Stimulated activated CD4-positive, alpha-beta T cell treated with anti-CD3 and anti-CD28 coated beads, Interleukin-1b, Interleukin-23, amount 100 ng/mL, for 48 hours (primary cell): ENCODE data around the gene MED12.
"Not testable (repeated sequence)": the region's sequence is repeated elsewhere in the genome, so short reads cannot be mapped to it uniquely, and the experiment has no call there.

Experiments used
- DNase-seq: peaks from one replicate; pipeline ENCODE4 v3.0.0-alpha.2; 2020

The MED12 gene

DNA sequence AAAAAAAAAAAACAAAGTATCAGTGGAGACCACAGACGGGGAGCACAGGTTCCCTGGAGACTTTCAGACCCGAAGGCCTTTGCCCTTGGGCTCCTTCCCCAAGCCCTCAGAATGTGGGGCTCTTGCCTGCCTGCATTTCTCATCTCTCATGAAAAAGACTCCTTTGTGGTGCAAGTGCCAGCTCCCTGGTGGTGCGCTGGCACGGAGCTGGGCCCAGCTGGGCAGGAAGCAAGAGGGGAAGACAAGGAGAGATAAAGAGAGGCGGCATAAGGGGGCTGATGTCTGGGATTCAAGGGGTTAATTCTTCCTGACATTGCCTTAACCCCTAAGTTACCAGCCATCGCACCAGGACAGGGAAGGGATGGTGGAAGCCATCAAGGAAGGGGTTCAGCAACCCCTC, 48.1 kb downstream of the MED12 start:
- no peak for DNase-seq

DNA sequence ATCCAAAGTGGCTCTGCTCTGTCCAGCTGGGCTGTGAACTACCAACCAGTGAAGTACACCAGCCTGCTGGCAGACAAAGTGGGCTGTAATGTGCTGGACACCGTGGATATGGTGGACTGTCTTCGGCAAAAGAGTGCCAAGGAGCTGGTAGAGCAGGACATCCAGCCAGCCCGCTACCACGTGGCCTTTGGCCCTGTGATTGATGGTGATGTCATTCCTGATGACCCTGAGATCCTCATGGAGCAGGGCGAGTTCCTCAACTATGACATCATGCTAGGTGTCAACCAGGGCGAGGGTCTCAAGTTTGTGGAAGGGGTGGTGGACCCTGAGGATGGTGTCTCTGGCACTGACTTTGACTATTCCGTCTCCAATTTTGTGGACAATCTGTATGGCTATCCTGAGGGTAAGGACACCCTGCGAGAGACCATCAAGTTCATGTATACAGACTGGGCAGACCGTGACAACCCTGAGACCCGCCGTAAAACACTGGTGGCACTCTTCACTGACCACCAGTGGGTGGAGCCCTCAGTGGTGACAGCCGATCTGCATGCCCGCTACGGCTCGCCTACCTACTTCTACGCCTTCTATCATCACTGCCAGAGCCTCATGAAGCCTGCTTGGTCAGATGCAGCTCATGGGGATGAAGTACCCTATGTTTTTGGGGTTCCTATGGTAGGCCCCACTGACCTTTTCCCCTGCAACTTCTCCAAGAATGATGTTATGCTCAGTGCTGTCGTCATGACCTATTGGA, 48.8 kb downstream of the MED12 start:
- no peak for DNase-seq

GRCh38 chrX:71168134-71168533, 49.7 kb downstream of the MED12 start:
- DNase-seq, result no peak

DNA sequence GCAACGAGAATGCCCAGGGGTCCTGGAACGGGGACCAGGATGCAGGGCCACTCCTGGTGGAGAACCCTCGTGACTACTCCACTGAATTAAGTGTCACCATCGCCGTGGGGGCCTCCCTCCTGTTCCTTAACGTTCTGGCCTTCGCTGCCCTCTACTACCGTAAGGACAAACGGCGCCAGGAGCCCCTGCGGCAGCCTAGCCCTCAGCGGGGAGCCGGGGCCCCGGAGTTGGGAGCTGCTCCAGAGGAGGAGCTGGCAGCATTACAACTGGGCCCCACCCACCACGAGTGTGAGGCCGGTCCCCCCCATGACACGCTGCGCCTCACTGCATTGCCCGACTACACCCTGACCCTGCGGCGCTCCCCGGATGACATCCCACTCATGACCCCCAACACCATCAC, 51.2 kb downstream of the MED12 start:
- no peak for DNase-seq

DNA sequence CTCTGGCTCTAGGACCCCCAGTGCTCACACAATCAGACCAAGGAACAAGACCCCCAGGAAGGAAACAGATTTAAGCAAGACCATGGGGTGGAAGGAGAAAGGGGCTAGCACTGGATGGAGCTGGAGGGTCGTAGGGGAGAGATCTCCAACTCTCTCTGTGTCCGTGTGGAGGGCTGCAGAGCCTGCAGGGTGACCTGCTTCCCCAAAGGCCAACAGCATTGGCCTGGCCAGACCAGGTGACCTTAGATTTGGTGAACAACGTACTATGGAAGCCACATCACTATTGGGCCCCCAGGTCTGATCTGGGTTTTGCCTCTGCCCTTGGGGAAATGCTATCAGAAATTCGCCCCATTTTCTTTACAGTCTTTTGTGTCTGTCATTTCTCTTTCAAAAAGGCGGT, 52.3 kb downstream of the MED12 start:
- DNase-seq, result no peak

GRCh38 chrX:71171110-71171801, 52.9 kb downstream of the MED12 start:
- DNase-seq, result no peak

DNA sequence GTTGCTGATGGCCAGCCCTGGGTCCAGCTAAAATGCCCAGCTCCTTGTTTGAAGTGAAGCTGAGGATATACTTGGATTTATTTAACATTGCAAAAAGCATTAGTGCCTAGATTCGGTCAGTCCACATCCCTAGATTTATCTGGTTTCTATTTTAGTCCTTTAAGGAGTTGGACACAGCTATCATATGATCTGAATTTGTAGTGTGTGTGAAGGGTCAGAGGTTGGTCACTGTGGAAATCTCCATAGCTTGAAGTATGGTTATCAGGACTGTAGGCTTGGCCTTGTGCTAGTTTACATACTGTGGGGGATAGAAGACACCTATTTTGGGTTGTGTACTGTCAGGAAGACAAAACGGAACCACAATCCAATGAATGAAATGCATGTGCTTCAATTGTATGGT, 55.0 kb downstream of the MED12 start:
- DNase-seq, result no peak

DNA sequence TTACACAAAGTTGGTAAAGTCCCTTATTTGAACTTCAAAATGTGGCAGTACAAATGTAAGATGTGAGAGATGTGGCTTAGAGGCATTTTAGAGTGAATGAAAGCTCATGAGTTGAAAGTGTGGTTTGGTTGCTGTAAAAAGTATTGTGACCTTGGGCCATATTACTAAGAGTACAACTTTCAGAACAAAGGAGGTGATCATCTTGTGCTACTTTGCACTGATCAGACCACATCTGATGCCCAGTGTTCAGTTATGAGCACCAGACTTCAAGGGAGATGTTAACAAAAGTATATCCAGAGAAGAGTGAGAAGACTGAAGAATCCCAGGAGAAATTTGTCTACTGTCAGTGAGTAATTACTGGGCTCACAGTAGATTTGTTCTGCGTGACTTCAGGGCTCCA, 56.4 kb downstream of the MED12 start:
- no peak for DNase-seq

GRCh38 chrX:71175531-71175930, 57.1 kb downstream of the MED12 start:
- no peak for DNase-seq

DNA sequence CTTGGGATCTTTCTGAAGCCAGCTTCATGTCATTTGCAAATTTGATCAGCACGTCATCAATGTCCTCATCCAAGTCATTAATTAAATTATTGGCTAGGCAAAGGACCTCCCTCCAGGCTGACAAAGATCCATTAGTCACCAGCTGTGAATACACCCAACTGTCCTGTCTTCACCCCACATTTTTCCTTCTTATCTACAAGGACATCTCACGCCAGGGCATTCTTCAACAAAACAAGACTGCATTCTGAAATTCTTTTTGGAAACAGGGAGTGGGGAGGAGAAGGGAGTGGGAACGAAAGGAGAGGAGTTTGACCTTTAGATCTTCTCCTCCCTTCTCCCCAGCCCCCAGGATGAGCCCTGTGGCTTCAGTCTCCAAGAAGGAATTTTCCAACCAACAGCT, 58.9 kb downstream of the MED12 start:
- no peak for DNase-seq

GRCh38 chrX:71178908-71179307, 60.5 kb downstream of the MED12 start:
- DNase-seq, result no peak

DNA sequence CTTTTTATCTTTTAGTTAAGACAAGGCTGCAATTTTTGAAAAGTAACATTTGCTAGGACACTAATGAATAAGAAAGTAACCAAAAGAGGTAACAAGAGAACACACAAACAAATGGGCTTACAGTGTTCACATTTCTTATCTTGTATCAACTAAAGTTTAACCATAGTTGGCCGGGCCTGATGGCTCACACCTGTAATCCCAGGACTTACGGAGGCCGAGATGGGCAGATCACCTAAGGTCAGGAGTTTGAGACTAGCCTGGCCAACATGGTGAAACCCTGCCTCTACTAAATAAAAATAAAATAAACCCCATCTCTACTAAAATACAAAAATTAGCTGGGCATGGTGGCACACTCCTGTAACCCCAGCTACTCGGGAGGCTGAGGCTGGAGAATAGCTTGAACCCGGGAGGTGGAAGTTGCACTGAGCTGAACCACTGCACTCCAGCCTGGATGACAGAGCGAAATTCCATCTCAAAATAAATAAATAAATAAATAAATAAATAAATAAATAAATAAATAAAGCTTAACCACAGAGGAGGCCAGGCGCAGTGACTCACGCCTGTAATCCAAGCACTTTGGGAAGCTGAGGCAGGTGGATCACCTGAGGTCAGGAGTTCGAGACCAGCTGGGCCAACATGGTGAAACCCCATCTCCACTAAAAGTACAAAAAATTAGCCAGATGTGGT, 62.3 kb downstream of the MED12 start:
- DNase-seq, result not testable (repeated sequence)

DNA sequence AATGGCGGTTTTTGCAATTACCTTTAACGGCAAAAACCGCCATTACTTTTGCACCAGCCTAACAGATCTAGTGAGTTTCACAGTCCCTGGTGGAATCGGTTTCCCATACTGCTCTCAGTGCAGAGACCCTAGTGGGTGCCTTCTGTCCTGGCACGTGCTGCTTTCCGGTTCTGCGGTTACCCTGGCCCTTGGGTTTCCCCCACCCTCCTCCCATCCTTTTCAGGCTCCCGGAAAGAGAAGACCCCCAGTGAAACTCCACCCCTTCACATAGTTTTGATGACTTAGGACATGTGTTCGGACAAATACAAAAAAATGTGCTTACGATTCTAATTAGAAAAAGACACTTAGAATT, 63.1 kb downstream of the MED12 start:
- peak; percentile 49 for DNase-seq

GRCh38 chrX:71181910-71182799, 63.8 kb downstream of the MED12 start:
- peak; percentile 87 for DNase-seq

- DNase-seq, result no peak
Observed at GRCh38 chrX:71182871-71183270, 64.5 kb downstream of the MED12 start.

DNA sequence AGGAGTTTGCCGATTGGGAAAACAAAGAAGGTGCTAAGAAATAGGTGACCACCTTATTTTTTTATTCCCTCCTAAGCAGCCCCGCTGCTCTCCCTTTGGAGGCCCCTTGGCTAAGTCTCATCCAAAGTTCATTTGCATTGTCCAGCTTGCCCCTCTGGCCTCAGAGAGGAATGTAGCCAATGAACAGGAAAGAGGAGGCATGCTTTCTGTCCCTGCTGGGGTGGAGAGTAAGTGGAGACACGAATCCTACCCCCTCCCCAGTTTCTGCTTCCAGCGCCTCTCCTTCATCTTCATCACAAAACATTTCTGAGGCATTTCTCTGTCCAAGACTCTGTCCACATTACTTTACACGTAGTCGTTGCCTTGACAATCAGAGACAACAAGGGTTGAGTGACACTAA, 64.9 kb downstream of the MED12 start:
- no peak for DNase-seq

DNA sequence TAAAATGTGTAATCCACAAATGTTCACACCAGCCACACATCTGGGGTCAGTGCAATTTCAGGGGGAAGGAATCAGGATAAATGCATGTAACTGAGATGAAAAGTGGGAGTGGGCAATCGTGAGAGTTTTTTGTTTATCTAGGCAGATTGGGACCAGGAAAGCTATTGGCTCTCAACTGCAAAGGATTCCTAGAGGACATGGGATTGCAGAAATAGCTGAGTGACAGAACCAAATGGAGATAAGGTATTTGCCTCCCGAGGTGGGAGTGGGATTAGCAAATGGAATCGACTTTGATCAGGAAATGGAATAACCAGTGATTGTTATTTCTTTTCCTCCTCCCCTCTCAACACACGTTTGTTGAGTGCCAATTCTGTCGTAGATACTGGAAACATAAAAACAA, 65.7 kb downstream of the MED12 start:
- no peak for DNase-seq

DNA sequence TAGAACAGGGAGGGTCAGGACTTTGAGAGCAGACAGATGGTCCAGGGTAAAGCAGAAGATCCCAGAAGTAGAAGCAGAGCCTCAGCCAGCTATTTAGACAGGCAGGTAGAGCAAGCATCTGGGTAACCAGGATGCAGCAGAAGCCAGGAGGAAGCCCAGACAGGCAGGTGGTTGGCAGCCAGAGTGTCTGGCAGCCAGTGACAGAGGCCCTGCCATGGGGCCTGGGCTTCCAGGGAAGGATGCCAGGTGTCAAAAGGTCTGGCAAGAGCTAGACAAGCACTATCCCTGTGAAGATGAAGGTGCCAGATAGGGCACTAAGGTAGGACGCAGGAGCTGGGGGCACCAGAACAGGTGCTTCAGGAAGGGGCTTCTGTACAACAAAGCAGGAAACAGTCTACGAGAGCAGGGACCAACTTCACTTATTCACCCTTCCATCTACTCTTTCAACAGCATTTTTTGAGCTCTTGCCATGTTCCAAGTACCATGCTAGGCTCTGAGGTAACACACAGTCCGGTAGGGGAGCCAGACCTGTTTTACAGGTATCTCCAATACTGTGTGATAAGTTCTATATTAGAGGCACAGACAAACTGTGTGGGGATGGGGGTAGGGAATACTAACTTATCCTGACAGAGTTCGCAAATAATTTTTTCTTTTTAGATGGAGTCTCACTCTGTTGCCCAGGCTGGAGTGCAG, 66.6 kb downstream of the MED12 start:
- no peak for DNase-seq

DNA sequence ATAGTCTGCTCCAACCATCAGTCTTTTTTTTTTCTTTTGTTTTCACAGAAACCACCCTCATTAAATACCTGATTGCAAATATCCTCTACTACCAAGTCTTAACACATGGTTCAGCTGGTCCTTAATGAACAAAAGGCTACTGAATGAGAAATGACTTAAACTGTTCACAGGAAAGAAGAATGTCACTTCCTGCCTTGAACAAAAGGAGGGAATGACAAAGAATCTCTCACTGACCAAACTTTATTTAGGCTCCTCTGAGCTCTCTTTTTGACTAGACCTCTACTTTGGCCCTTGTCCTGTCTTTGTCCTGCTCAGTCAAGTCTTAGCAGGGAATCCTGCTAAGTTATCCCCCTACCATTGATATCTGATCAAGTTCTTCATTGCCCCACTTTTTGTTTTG, 72.9 kb downstream of the MED12 start:
- no peak for DNase-seq
